ENCODE data around the gene CYBRD1.

DNA sequence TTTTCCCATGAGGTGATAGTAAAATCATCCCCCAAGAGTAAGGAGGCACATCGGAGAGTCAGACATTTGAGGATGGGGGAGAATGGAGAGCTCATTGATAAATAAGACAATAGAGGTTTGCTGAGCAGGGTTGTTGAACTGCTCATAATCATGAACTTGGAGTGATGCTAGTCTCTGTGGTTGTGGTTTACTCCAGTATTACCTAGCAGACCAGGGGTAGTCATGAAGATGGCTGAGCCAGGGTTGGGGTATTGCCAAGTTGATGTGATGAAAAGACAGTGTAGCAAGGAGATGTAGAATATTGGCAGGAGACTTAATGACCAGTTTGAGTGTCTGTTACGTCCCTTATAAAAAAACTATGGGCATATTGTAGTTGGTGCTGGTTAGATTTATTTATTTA, 25.4 kb downstream of the CYBRD1 start:
- TF ChIP-seq, protein P1, sequence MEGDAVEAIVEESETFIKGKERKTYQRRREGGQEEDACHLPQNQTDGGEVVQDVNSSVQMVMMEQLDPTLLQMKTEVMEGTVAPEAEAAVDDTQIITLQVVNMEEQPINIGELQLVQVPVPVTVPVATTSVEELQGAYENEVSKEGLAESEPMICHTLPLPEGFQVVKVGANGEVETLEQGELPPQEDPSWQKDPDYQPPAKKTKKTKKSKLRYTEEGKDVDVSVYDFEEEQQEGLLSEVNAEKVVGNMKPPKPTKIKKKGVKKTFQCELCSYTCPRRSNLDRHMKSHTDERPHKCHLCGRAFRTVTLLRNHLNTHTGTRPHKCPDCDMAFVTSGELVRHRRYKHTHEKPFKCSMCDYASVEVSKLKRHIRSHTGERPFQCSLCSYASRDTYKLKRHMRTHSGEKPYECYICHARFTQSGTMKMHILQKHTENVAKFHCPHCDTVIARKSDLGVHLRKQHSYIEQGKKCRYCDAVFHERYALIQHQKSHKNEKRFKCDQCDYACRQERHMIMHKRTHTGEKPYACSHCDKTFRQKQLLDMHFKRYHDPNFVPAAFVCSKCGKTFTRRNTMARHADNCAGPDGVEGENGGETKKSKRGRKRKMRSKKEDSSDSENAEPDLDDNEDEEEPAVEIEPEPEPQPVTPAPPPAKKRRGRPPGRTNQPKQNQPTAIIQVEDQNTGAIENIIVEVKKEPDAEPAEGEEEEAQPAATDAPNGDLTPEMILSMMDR (IDR thresholded peaks at IDR 0.05) = no peak
- no peak for TF ChIP-seq POLR2A (IDR thresholded peaks at IDR 0.05)
